HepG2 (cell line): ENCODE data around the gene RBM46. TPM values are rescaled to one million over a fixed set of nuclear protein-coding genes. Genes with fewer than 3 reads are reported as not detected.

Experiments
- ATAC-seq: fragments of 200-7000 bp; cut with Tn5 transposase; 3 replicates; pipeline ENCODE4 v1.9.1; 2020; ENCODE audit warnings: mild to moderate bottlenecking, moderate library complexity
- BruUV-seq: library from RNA; stranded (reverse); fragments of 400-500 nt; replicated peaks from 2 replicates; lab custom pipeline; 2021; lab: Mats Ljungman, UMichigan
- CTCF ChIA-PET: fragments of 300-600 bp; formaldehyde crosslinking; extraction: SDS; loops from one replicate; lab custom pipeline; 2021; ENCODE audit warnings: low total read pairs, inconsistent platforms, low intra/inter-chr PET ratio; lab: Yijun Ruan, JAX
- POLR2A ChIA-PET: fragments of 350-600 bp; sonication (Branson Sonifier 250); formaldehyde crosslinking; loops from one replicate; lab custom pipeline; 2020; ENCODE audit warnings: antibody characterized with exemption, inconsistent platforms; lab: Yijun Ruan, JAX
- DNase-seq: peaks from one replicate; pipeline ENCODE4 v3.0.0-alpha.2; 2015; ENCODE audit warnings: low spot score
- FAIRE-seq: peaks from 3 replicates; lab custom pipeline; 2011; peaks lifted over from hg19 to GRCh38; lab: Jason Lieb, UNC
- H2AFZ ChIP-seq: one replicate; pipeline ENCODE4 v1.6.1; 2011; ENCODE audit warnings: low read length, inconsistent platforms
- H3K27ac ChIP-seq: fragments of 300-600 bp; 3 replicates; pipeline ENCODE4 v1.8.0; 2011; ENCODE audit warnings: mixed run types, mild to moderate bottlenecking, mixed read lengths, low read length, inconsistent platforms; ENCODE audit not compliant: insufficient read depth; ENCODE audit errors: extremely low read length
- H3K27me3 ChIP-seq, 2 experiments: fragments of 200-600 bp in 1 of 2; 2 replicates in 1 of 2; 3 replicates in 1 of 2; pipeline versions ENCODE4 v1.6.0 to v1.8.0; 2011; ENCODE audit warnings: low read length in 2 of 2, mild to moderate bottlenecking in 2 of 2, moderate library complexity in 2 of 2, inconsistent platforms in 1 of 2; ENCODE audit not compliant: insufficient read depth in 2 of 2, control insufficient read depth in 1 of 2
- H3K36me3 ChIP-seq, 2 experiments: fragments of 200-600 bp in 1 of 2; replicated peaks in 1 of 2; 2 replicates in 1 of 2; 3 replicates in 1 of 2; pipeline versions ENCODE4 v1.5.1 to v1.8.0; 2011; ENCODE audit warnings: low read length in 2 of 2, inconsistent platforms in 1 of 2; ENCODE audit not compliant: insufficient read depth in 2 of 2, control insufficient read depth in 1 of 2
- H3K4me1 ChIP-seq: 2 replicates; pipeline ENCODE4 v1.5.1; 2012; ENCODE audit warnings: low read length, inconsistent platforms; ENCODE audit not compliant: insufficient read depth
- H3K4me2 ChIP-seq: 2 replicates; pipeline ENCODE4 v1.6.0; 2011; ENCODE audit warnings: low read depth, low read length, inconsistent platforms
- H3K4me3 ChIP-seq, 3 experiments: fragments of 200-600 bp in 1 of 3; sonication (generic), shearing (Covaris generic) in 1 of 3; replicated peaks in 1 of 3; 2 replicates each; pipeline ENCODE4 v1.5.1; 2011 to 2016; ENCODE audit warnings: low read length in 3 of 3, inconsistent platforms in 2 of 3, low read depth in 2 of 3, mild to moderate bottlenecking in 2 of 3, control low read depth in 1 of 3, mixed read lengths in 1 of 3; ENCODE audit not compliant: insufficient read depth in 1 of 3
- H3K79me2 ChIP-seq: one replicate; pipeline ENCODE4 v1.6.1; 2011; ENCODE audit warnings: low read length, inconsistent platforms; ENCODE audit not compliant: insufficient read depth
- H3K9ac ChIP-seq: 2 replicates; pipeline ENCODE4 v1.6.0; 2011; ENCODE audit warnings: mild to moderate bottlenecking, low read depth, low read length, inconsistent platforms; ENCODE audit not compliant: insufficient read depth
- H3K9me3 ChIP-seq: 2 replicates; pipeline ENCODE4 v1.5.1; 2012; ENCODE audit warnings: mild to moderate bottlenecking, low read length
- H4K20me1 ChIP-seq: 2 replicates; pipeline ENCODE4 v1.6.0; 2011; ENCODE audit warnings: inconsistent platforms, mild to moderate bottlenecking, low read length, moderate library complexity; ENCODE audit not compliant: insufficient read depth
- DPF2 ChIP-seq: sonication (generic); formaldehyde crosslinking; IDR thresholded peaks from 2 replicates; pipeline ENCODE4 v1.4.0; 2020; ENCODE audit warnings: mild to moderate bottlenecking, low read depth, missing genetic modification reagents, borderline replicate concordance
- KLF12 ChIP-seq: sonication (generic); formaldehyde crosslinking; IDR thresholded peaks from 2 replicates; pipeline ENCODE4 v1.4.0; 2020; ENCODE audit warnings: missing genetic modification reagents, borderline replicate concordance
- MAFK ChIP-seq, 2 experiments: IDR thresholded peaks in 1 of 2; conservative IDR thresholded peaks in 1 of 2; 2 replicates each; pipeline ENCODE4 v1.6.1; 2011; ENCODE audit warnings: improper control_type of control experiment in 2 of 2, low read length in 2 of 2
- NFKB2 ChIP-seq: sonication (generic); formaldehyde crosslinking; IDR thresholded peaks from 2 replicates; pipeline ENCODE4 v1.4.0; 2020; ENCODE audit warnings: missing genetic modification reagents, borderline replicate concordance
- NFYC ChIP-seq: IDR thresholded peaks from 2 replicates; pipeline ENCODE4 v1.6.1; 2016; ENCODE audit warnings: missing genetic modification reagents, missing compliant biosample characterization
- SKI ChIP-seq: fragments of 450-650 bp; IDR thresholded peaks from one replicate; pipeline ENCODE4 v1.6.1; 2018; ENCODE audit warnings: mild to moderate bottlenecking; ENCODE audit not compliant: partially characterized antibody
- SMC3 ChIP-seq: IDR thresholded peaks from 2 replicates; pipeline ENCODE4 v1.6.1; 2011; ENCODE audit warnings: low read length, improper control_type of control experiment
- SOX6 ChIP-seq, 2 experiments: fragments of 450-650 bp in 1 of 2; sonication (generic) in 1 of 2; formaldehyde crosslinking in 1 of 2; IDR thresholded peaks; 2 replicates each; pipeline versions ENCODE4 v1.4.0 to v1.6.1; 2017 to 2020; ENCODE audit warnings: antibody characterized with exemption in 1 of 2, mild to moderate bottlenecking in 1 of 2, missing genetic modification reagents in 1 of 2
- STAG1 ChIP-seq: sonication (generic); formaldehyde crosslinking; IDR thresholded peaks from 2 replicates; pipeline ENCODE4 v1.4.0; 2020; ENCODE audit warnings: missing genetic modification reagents
- ZFP62 ChIP-seq: sonication (generic); formaldehyde crosslinking; IDR thresholded peaks from 2 replicates; pipeline ENCODE4 v1.4.0; 2020; ENCODE audit warnings: missing genetic modification reagents
- ZNF230 ChIP-seq: sonication (generic); formaldehyde crosslinking; IDR thresholded peaks from 2 replicates; pipeline ENCODE4 v1.4.0; 2020; ENCODE audit warnings: mild to moderate bottlenecking, missing genetic modification reagents
- ZNF317 ChIP-seq: sonication (generic); formaldehyde crosslinking; IDR thresholded peaks from 2 replicates; pipeline ENCODE4 v1.5.0; 2020; ENCODE audit warnings: mild to moderate bottlenecking, missing genetic modification reagents
- ZNF44 ChIP-seq: sonication (generic); formaldehyde crosslinking; IDR thresholded peaks from 2 replicates; pipeline ENCODE4 v1.5.1; 2020; ENCODE audit warnings: mild to moderate bottlenecking, missing genetic modification reagents
- ZNF530 ChIP-seq: sonication (generic); formaldehyde crosslinking; IDR thresholded peaks from 2 replicates; pipeline ENCODE4 v1.5.0; 2020; ENCODE audit warnings: low read depth, mild to moderate bottlenecking, missing genetic modification reagents
- ZNF615 ChIP-seq: sonication (generic); formaldehyde crosslinking; IDR thresholded peaks from 2 replicates; pipeline ENCODE4 v1.5.0; 2020; ENCODE audit warnings: mild to moderate bottlenecking, missing genetic modification reagents, borderline replicate concordance
- ZNF724P ChIP-seq: sonication (generic); formaldehyde crosslinking; IDR thresholded peaks from 2 replicates; pipeline ENCODE4 v1.8.0; 2022; ENCODE audit warnings: missing genetic modification reagents, borderline replicate concordance
- WGBS: methylation state at CpG from one replicate; pipeline ENCODE4 v1.1.6; 2017; ENCODE audit warnings: low lambda C conversion rate; 5-methylcytosine and 5-hydroxymethylcytosine counted together
- in situ Hi-C: cut with HindIII; loops from 2 replicates; pipeline ENCODE4 v1.10.0; 2017; ENCODE audit warnings: low pct_unique_long_range_greater_than_20kb; ENCODE audit not compliant: extremely low pct_ligation_motif_present
- intact Hi-C: fragments of 100-400 bp; cut with micrococcal nuclease; formaldehyde crosslinking; loops from one replicate; pipeline ENCODE4 v1.10.0; 2022; ENCODE audit not compliant: unreplicated experiment
- polyA plus RNA-seq, 8 experiments: library from polyadenylated mRNA; depleted of rRNA in 3 of 8; stranded (reverse) in 7 of 8; unstranded in 1 of 8; fragments of >200 nt; fragmentation: Illumina TruSeq in 4 of 8; extraction: Trizol in 4 of 8; gene quantifications; 2 replicates each; pipeline versions ENCODE4 v1.2.1 to v1.2.3, GENCODE V29; 2011 to 2016; ENCODE audit warnings: low read depth in 4 of 8, missing spikeins in 1 of 8, mixed read lengths in 1 of 8; ENCODE audit not compliant: insufficient read depth in 1 of 8
- total RNA-seq, 5 experiments: library from RNA; depleted of rRNA; stranded (reverse); fragments of >200 nt; fragmentation: Illumina TruSeq; extraction: Trizol; gene quantifications; 2 replicates each; pipeline ENCODE4 v1.2.3, GENCODE V29; 2016; ENCODE audit warnings: low read depth in 1 of 5
- TF ChIP-seq, protein P1 (sequence below): sonication (generic); formaldehyde crosslinking; IDR thresholded peaks from 2 replicates; pipeline ENCODE4 v1.5.0; 2020; ENCODE audit warnings: missing genetic modification reagents
- TF ChIP-seq, protein P2 (sequence below): IDR thresholded peaks from 2 replicates; pipeline ENCODE4 v1.6.1; 2016; ENCODE audit warnings: mild to moderate bottlenecking
- TF ChIP-seq, protein P3 (sequence below), 2 experiments: IDR thresholded peaks; 2 replicates each; pipeline ENCODE4 v1.6.1; 2011 to 2012; ENCODE audit warnings: low read length in 2 of 2, borderline replicate concordance in 1 of 2, low read depth in 1 of 2, mild to moderate bottlenecking in 1 of 2, moderate library complexity in 1 of 2

The RBM46 gene
- total and polyA plus RNA-seq, 2 of the 13 experiments (the other 11 are each of a cell fraction or from before 2014, with no cell fraction given) = not detected

DNA sequence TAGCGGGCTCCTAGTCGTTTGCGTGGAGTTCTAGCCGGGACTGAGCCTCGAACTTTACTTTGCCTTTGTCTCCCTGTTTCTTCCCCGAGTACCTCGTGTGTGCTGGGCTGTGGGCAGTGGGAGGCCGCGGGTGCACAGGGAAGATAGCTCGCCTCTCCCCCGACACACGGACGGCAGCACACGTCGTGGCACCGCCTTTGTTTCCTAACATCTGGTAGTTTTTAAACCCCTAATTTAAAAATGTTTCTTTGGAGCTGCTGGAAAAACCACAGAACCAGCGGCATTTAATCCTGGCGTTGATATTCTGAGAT lies 866 bp downstream of the RBM46 start (continued):
- TF ChIP-seq DPF2 (CRISPR knock-in tag) (no peak), ZNF230 (CRISPR knock-in tag) (no peak), ZNF44 (no peak), ZNF615 (CRISPR knock-in tag) (no peak), NFKB2 (no peak)
- TF ChIP-seq, protein P1, sequence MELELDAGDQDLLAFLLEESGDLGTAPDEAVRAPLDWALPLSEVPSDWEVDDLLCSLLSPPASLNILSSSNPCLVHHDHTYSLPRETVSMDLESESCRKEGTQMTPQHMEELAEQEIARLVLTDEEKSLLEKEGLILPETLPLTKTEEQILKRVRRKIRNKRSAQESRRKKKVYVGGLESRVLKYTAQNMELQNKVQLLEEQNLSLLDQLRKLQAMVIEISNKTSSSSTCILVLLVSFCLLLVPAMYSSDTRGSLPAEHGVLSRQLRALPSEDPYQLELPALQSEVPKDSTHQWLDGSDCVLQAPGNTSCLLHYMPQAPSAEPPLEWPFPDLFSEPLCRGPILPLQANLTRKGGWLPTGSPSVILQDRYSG (CRISPR knock-in tag) = no peak

DNA sequence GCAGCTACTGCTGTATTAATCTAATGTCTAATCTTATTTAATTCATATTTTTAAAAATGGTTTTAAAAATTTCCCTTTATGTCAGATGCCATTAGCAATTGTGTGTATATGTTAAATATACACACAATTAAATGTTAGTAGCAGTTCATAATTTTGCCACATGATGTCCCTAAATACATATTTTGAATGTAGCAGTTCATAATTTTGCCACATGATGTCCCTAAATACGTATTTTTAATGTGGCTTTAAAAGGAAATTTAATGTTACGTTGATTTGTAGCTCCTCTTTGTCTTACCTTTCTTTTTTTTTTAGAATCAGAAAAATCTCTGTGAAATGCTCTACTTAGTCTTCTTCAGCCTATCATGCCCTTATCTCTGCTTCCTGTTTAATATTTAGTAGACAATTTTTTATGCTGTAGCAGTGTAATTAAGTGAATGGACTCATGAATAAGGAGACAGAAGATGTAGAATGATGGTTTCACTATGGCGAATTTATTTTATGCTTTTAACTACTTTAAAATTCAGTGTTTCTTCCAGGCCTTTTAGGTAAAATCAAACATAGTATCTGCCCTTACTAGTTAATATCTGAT lies 26.1 kb downstream of the RBM46 start:
- ChIA-PET CTCF (interaction anchor here (1.3 to 2.0 kb wide), 5 partner anchors 121 to 980 kb away, joined by 3 to 8 read pairs (median 6); no protein-coding TSS in a partner anchor), POLR2A (no interaction called here)
- H3K4me3 ChIP-seq = no peak overlapping the region
- H3K4me1 ChIP-seq = no peaks in the 10 kb centered on the region
- no TSS peak for BruUV-seq
- no peak overlapping the region for H3K9ac ChIP-seq
- H3K27ac ChIP-seq = no peak overlapping the region
- H2AFZ ChIP-seq = no peak overlapping the region
- WGBS = 6% methylated on average over 3 of the region's 3 CpGs
- no peaks in the 10 kb centered on the region for H3K9me3 ChIP-seq
- H4K20me1 ChIP-seq = no peaks in the 10 kb centered on the region
- ATAC-seq (no peak), DNase-seq (peak; percentile 4), FAIRE-seq (no peak)
- no peaks in the 10 kb centered on the region for H3K36me3 ChIP-seq
- intact Hi-C loops (loop anchor here (2.0 to 5.0 kb wide), 2 partner anchors 122 to 980 kb away; no protein-coding TSS in a partner anchor), in situ Hi-C loops (loop anchor here (25.0 kb wide), 1 partner anchor 555 kb away; no protein-coding TSS in a partner anchor)
- no peak overlapping the region for H3K4me2 ChIP-seq
- H3K27me3 ChIP-seq = no peaks in the 10 kb centered on the region
- no peaks in the 10 kb centered on the region for H3K79me2 ChIP-seq
- no peak for TF ChIP-seq KLF12
- TF ChIP-seq ZNF724P (CRISPR knock-in tag) = no peak
- TF ChIP-seq NFYC = no peak
- TF ChIP-seq ZNF317 (CRISPR knock-in tag) = no peak
- TF ChIP-seq MAFK (conservative IDR thresholded peaks at IDR 0.05 in 1 of 2, IDR thresholded peaks at IDR 0.05 in 1 of 2; ENCODE audit: low read length in 2 of 2) = no peak
- peak; percentile 25; the same call in 1 of the 2 replicates for TF ChIP-seq SMC3
- TF ChIP-seq, protein P2, sequence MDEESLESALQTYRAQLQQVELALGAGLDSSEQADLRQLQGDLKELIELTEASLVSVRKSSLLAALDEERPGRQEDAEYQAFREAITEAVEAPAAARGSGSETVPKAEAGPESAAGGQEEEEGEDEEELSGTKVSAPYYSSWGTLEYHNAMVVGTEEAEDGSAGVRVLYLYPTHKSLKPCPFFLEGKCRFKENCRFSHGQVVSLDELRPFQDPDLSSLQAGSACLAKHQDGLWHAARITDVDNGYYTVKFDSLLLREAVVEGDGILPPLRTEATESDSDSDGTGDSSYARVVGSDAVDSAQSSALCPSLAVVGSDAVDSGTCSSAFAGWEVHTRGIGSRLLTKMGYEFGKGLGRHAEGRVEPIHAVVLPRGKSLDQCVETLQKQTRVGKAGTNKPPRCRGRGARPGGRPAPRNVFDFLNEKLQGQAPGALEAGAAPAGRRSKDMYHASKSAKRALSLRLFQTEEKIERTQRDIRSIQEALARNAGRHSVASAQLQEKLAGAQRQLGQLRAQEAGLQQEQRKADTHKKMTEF = no peak
- TF ChIP-seq STAG1 (CRISPR knock-in tag) = peak; percentile 64
- TF ChIP-seq ZNF530 (CRISPR knock-in tag) = no peak
- no peak for TF ChIP-seq ZFP62
- no peak for TF ChIP-seq SKI
- no peak for TF ChIP-seq SOX6 (IDR thresholded peaks at IDR 0.05)
- TF ChIP-seq SOX6 (CRISPR knock-in tag; IDR thresholded peaks at IDR 0.05) = no peak
- TF ChIP-seq, protein P3, sequence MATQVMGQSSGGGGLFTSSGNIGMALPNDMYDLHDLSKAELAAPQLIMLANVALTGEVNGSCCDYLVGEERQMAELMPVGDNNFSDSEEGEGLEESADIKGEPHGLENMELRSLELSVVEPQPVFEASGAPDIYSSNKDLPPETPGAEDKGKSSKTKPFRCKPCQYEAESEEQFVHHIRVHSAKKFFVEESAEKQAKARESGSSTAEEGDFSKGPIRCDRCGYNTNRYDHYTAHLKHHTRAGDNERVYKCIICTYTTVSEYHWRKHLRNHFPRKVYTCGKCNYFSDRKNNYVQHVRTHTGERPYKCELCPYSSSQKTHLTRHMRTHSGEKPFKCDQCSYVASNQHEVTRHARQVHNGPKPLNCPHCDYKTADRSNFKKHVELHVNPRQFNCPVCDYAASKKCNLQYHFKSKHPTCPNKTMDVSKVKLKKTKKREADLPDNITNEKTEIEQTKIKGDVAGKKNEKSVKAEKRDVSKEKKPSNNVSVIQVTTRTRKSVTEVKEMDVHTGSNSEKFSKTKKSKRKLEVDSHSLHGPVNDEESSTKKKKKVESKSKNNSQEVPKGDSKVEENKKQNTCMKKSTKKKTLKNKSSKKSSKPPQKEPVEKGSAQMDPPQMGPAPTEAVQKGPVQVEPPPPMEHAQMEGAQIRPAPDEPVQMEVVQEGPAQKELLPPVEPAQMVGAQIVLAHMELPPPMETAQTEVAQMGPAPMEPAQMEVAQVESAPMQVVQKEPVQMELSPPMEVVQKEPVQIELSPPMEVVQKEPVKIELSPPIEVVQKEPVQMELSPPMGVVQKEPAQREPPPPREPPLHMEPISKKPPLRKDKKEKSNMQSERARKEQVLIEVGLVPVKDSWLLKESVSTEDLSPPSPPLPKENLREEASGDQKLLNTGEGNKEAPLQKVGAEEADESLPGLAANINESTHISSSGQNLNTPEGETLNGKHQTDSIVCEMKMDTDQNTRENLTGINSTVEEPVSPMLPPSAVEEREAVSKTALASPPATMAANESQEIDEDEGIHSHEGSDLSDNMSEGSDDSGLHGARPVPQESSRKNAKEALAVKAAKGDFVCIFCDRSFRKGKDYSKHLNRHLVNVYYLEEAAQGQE (IDR thresholded peaks at IDR 0.05; ENCODE audit: borderline replicate concordance in 1 of 2, low read depth in 1 of 2, low read length in 2 of 2) = no peak
